GM12801 (cell line): ENCODE results near the gene H1-8.

ENCODE experiments used
- TF ChIP-seq, protein P1 (sequence below): IDR thresholded peaks from one replicate; pipeline ENCODE4 v1.5.1; 2011; ENCODE audit warnings: control low read depth; ENCODE audit not compliant: insufficient read length; ENCODE audit errors: extremely low read depth

Gene H1-8

DNA sequence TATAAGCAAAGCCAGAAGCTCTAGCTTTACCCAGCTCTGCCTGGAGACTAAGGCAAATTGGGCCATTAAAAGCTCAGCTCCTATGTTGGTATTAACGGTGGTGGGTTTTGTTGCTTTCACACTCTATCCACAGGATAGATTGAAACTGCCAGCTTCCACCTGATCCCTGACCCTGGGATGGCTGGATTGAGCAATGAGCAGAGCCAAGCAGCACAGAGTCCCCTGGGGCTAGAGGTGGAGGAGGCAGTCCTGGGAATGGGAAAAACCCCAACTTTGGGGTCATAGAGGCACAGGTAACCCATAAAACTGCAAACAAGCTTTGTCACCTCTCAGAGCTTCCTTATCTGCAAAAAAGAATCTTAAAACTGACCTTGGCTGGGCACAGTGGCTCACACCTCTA is 7.9 kb upstream of the H1-8 start:
- TF ChIP-seq, protein P1, sequence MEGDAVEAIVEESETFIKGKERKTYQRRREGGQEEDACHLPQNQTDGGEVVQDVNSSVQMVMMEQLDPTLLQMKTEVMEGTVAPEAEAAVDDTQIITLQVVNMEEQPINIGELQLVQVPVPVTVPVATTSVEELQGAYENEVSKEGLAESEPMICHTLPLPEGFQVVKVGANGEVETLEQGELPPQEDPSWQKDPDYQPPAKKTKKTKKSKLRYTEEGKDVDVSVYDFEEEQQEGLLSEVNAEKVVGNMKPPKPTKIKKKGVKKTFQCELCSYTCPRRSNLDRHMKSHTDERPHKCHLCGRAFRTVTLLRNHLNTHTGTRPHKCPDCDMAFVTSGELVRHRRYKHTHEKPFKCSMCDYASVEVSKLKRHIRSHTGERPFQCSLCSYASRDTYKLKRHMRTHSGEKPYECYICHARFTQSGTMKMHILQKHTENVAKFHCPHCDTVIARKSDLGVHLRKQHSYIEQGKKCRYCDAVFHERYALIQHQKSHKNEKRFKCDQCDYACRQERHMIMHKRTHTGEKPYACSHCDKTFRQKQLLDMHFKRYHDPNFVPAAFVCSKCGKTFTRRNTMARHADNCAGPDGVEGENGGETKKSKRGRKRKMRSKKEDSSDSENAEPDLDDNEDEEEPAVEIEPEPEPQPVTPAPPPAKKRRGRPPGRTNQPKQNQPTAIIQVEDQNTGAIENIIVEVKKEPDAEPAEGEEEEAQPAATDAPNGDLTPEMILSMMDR = no peak

DNA sequence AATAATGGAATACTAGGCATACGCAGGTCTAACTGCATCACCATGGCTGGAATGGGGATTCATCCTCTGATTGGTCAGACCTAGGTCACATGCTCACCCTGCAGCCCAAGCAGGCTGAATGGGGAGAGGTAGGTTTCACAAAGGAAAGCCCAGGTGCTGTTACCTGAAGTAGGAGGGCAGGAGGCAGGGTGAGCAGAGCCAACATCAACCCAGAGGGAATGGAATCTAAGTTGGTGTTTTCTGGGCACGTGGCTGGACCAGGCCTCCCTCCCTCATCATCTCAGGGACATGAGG is 6.7 kb upstream of the H1-8 start:
- TF ChIP-seq, protein P1 = no peak

DNA sequence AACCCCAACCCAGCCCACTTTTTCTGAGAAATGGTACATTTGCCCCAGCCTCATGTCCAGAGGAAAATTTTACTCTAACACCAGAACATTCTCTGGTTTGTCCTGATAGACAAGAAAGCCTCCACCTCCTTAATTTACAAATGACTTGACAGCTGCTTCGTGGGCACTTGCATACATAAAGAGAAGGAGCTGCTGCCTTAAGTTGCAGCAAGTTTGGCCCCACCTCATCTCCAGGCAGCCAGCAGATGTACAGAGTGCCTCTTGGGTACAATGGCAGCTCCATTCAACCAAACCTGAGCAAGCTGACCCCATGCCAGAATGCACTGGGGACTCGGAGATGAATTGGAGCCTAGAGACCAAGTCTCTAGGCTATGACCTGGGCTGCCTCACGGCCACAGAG is 6.2 kb upstream of the H1-8 start:
- TF ChIP-seq, protein P1 = no peak

DNA sequence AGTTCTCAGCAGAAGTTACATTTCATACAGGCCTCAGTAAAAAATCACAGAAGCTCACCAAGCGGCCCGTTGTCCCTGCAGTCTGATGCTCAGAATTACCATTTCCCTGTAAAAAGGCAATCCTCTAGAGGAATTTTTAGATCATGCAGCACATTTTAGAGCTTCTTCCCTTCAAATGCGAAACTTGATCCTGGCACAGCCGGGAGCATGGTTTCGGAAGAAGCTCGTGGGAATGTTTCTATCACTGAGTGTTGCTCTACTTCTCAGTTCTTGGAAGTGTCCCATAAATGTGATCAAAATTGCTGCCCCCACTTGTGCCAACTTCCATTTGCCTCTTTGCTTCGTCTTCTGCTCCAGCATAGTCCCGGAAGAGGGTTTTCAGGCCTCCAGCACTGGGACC is 3.8 kb upstream of the H1-8 start:
- TF ChIP-seq, protein P1 = no peak

DNA sequence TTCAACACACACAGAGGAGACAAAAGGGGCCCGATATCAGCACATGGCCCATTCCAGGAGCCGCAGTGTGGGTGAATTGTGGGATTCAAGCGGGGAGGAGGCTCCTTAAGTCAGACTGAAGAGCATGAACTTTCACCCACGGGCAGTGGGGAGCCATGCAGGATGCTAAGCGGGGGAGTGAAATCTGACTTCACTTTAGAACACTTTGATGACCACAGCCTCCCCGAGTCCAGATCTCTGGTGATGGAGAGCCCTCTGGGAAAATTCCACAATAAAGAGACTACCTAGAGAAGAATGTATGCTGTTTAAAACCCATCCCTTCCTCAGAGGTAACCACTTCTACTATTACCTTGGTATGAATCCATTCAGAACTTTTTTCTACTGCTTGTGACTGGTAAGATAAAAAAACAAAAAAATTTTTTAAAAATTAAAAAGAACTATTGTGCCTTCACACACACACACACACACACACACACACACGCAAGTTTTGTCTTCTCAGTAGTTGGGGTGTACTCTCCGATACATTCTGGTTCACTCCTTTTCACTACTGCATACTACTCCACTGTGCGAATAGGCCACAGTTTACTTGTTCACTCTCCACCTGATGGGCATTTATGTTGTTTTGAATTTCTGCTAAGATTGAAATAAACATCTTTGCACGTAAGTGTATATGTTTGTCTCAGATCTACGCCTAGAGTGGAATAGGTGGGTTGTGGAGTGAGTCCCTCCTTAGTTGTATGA is 2.0 kb upstream of the H1-8 start:
- TF ChIP-seq, protein P1 = no peak

DNA sequence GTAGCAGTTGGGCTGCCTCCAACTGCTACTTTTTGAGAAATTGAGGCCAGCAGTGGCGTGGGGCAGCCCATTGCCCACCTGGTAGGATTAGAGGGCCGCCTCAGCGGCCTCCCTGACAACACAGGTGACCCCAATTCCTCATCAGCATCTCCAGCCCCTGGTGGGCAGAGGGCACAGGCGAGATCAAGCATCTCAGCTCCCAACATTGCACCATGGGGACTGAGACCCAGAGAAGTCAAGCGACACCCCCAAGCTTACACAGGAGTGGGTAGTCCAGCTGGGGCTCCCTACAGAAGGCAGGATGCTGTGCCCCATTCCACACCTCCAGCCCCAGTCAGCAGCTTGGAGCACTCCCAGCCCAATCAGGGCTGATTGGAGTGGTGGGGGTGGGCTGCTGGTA is 228 bp upstream of the H1-8 start:
- TF ChIP-seq, protein P1 = no peak

DNA sequence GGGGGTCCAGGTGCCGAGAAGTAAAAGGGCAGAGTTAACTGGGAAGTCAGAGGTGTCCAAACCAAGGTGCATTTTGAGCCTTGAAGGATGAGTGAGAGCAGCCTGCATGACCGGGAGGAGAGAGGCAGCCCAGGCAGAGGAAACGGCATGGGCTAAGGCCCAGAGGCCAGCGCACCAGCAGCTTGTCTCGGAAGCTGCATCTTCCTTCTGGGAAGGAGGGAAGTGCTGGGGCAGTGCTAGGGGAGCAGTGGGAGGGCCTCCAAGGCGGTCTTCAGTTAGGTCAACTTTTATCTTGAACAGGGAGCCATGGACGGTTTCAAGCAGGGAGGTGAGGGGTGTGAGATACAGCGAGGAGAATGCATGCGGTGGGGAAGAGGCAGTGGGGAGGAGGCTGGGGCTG is 1.0 kb downstream of the H1-8 start:
- TF ChIP-seq, protein P1 = no peak
